PC-3 (cell line): ENCODE results near the gene ALX3.

ENCODE experiments used
- CTCF ChIP-seq: fragments of 300-600 bp; sonication (generic); conservative IDR thresholded peaks from 2 replicates; pipeline ENCODE4 v1.5.1; 2017; ENCODE audit warnings: antibody characterized with exemption, low read depth, mild to moderate bottlenecking, low read length
- EZH2 ChIP-seq: fragments of 300-600 bp; sonication (generic); IDR thresholded peaks from one replicate; pipeline ENCODE4 v1.6.1; 2017; ENCODE audit warnings: antibody characterized with exemption, mild to moderate bottlenecking, low read length; ENCODE audit not compliant: unreplicated experiment
- EZH2phosphoT487 ChIP-seq: fragments of 300-600 bp; sonication (generic); IDR thresholded peaks from 2 replicates; pipeline ENCODE4 v1.6.1; 2018; ENCODE audit warnings: mild to moderate bottlenecking, antibody characterized with exemption, low read length, borderline replicate concordance

GRCh38 chr1:110114173-110114572 is 43.7 kb upstream of the ALX3 start:
- no peak for TF ChIP-seq CTCF
- TF ChIP-seq EZH2phosphoT487: no peak
- TF ChIP-seq EZH2: no peak
